HepG2 (cell line): ENCODE data around the gene AP2A2.

Source experiments
- HNRNPLL ChIP-seq: fragments of 200-400 bp; formaldehyde crosslinking; IDR thresholded peaks from 2 replicates; pipeline ENCODE4 v1.6.1; 2017; ENCODE audit warnings: mild to moderate bottlenecking, low read depth, low read length; ENCODE audit not compliant: poor library complexity, severe bottlenecking
- IRF1 ChIP-seq: sonication (generic); formaldehyde crosslinking; IDR thresholded peaks from 2 replicates; pipeline ENCODE4 v1.4.0; 2020; ENCODE audit warnings: low read depth, mild to moderate bottlenecking, missing genetic modification reagents
- KAT7 ChIP-seq: IDR thresholded peaks from 2 replicates; pipeline ENCODE4 v1.6.1; 2018; ENCODE audit warnings: borderline replicate concordance, missing compliant biosample characterization
- SIN3A ChIP-seq: IDR thresholded peaks from 2 replicates; pipeline ENCODE4 v1.6.1; 2011; ENCODE audit warnings: low read depth, mild to moderate bottlenecking, control low read depth, low read length, borderline replicate concordance
- TFE3 ChIP-seq: IDR thresholded peaks from 2 replicates; pipeline ENCODE4 v1.6.1; 2016
- ZNF639 ChIP-seq: conservative IDR thresholded peaks from 2 replicates; pipeline ENCODE4 v1.6.1; 2018; ENCODE audit warnings: missing genetic modification reagents
- ZNF740 ChIP-seq: sonication (generic); formaldehyde crosslinking; IDR thresholded peaks from 2 replicates; pipeline ENCODE4 v1.4.0; 2020; ENCODE audit warnings: missing genetic modification reagents

- TF ChIP-seq HNRNPLL (no peak), ZNF740 (CRISPR knock-in tag) (no peak), ZNF639 (CRISPR knock-in tag) (0 out of 2 replicates have a peak, but pooled peaks have one; percentile 4), IRF1 (CRISPR knock-in tag) (no peak), TFE3 (no peak), SIN3A (no peak), KAT7 (CRISPR knock-in tag) (no peak)
Measured at GRCh38 chr11:914204-914603, 11.5 kb upstream of the AP2A2 start.
